CD4-positive, alpha-beta memory T cell (primary cell): ENCODE data around the gene IFT25. TPM values are rescaled to one million over a fixed set of nuclear protein-coding genes. Genes with fewer than 3 reads are reported as not detected.

Experiments
- CTCF ChIA-PET: fragments of 350-600 bp; sonication (Branson Sonifier 250); formaldehyde crosslinking; loops from one replicate; lab custom pipeline; 2021; ENCODE audit warnings: inconsistent platforms; ENCODE audit not compliant: partially characterized antibody; lab: Charles Lee
- POLR2A ChIA-PET: fragments of 350-600 bp; sonication (Branson Sonifier 250); formaldehyde crosslinking; loops from one replicate; lab custom pipeline; 2021; ENCODE audit not compliant: partially characterized antibody; lab: Charles Lee
- DNase-seq, 5 donors: peaks; one replicate each; pipeline versions ENCODE4 v3.0.0 to v3.0.0-alpha.2; 2020 to 2022; ENCODE audit warnings: mixed read lengths in 1 of 5
- H3K27ac ChIP-seq: one replicate; pipeline ENCODE4 v1.7.0; 2013; ENCODE audit warnings: low read depth, low read length
- H3K27me3 ChIP-seq: 2 replicates; pipeline ENCODE4 v1.7.0; 2013; ENCODE audit warnings: mild to moderate bottlenecking, low read length, moderate library complexity; ENCODE audit not compliant: insufficient read depth
- H3K36me3 ChIP-seq: 2 replicates; pipeline ENCODE4 v1.7.0; 2013; ENCODE audit warnings: mild to moderate bottlenecking, low read length, moderate library complexity; ENCODE audit not compliant: insufficient read depth
- H3K4me1 ChIP-seq: 2 replicates; pipeline ENCODE4 v1.7.0; 2013; ENCODE audit warnings: mild to moderate bottlenecking, low read length, moderate library complexity; ENCODE audit not compliant: insufficient read depth
- H3K4me3 ChIP-seq, 2 donors: one replicate each; pipeline ENCODE4 v1.7.0; 2013; ENCODE audit warnings: low read length in 2 of 2, mild to moderate bottlenecking in 1 of 2
- H3K9me3 ChIP-seq, 2 donors: one replicate each; pipeline ENCODE4 v1.7.0; 2013; ENCODE audit warnings: low read length in 2 of 2, control low read depth in 1 of 2; ENCODE audit not compliant: control insufficient read depth in 1 of 2
- H3K27ac Mint-ChIP-seq, 7 donors: one replicate each; pipeline ENCODE4 v1.8.0; 2020 to 2021; ENCODE audit warnings: mixed read lengths in 7 of 7, mild to moderate bottlenecking in 6 of 7, inconsistent platforms in 3 of 7, moderate library complexity in 3 of 7
- H3K27me3 Mint-ChIP-seq, 2 donors: one replicate each; pipeline ENCODE4 v1.8.0; 2020 to 2021; ENCODE audit warnings: mixed read lengths in 2 of 2
- H3K36me3 Mint-ChIP-seq, 2 donors: one replicate each; pipeline ENCODE4 v1.8.0; 2020 to 2021; ENCODE audit warnings: mixed read lengths in 2 of 2, inconsistent platforms in 1 of 2, mild to moderate bottlenecking in 1 of 2
- H3K4me1 Mint-ChIP-seq, 4 donors: one replicate each; pipeline ENCODE4 v1.8.0; 2020 to 2021; ENCODE audit warnings: mixed read lengths in 4 of 4, mild to moderate bottlenecking in 1 of 4
- H3K4me3 Mint-ChIP-seq, 8 donors: one replicate each; pipeline ENCODE4 v1.8.0; 2020 to 2021; ENCODE audit warnings: mixed read lengths in 8 of 8, mild to moderate bottlenecking in 7 of 8, moderate library complexity in 6 of 8, inconsistent platforms in 3 of 8
- H3K9me3 Mint-ChIP-seq, 8 donors: one replicate each; pipeline ENCODE4 v1.8.0; 2020 to 2021; ENCODE audit warnings: mixed read lengths in 8 of 8, mild to moderate bottlenecking in 5 of 8, inconsistent platforms in 3 of 8, moderate library complexity in 1 of 8
- intact Hi-C: fragments of 100-400 bp; cut with micrococcal nuclease; formaldehyde crosslinking; loops from one replicate; pipeline ENCODE4 v1.15.1; 2023
- polyA plus RNA-seq, 2 donors: library from polyadenylated mRNA; unstranded; fragments of 300-500 nt; fragmentation: Illumina TruSeq; gene quantifications; one replicate each; pipeline ENCODE4 v1.2.3, GENCODE V29; 2021
- total RNA-seq, 2 experiments: library from RNA; stranded (reverse); gene quantifications; one replicate each; pipeline ENCODE4 v1.2.3, GENCODE V29; 2021

The IFT25 gene
- total and polyA plus RNA-seq, 4 experiments from 2014 or later: 45.5 to 65.4 (median 48.8) TPM

GRCh38 chr1:53896635-53897229 is 48.8 kb downstream of the IFT25 start:
- intact Hi-C loops: no loop called here
- H3K27ac ChIP-seq: no peak overlapping the region
- POLR2A ChIA-PET: no interaction called here
- Mint-ChIP-seq H3K4me3 (no peak overlapping the region), H3K27ac (no peak overlapping the region), H3K36me3 (peaks cover 0 to 3% of the 10 kb centered on the region in 2 donors), H3K9me3 (no peaks in the 10 kb centered on the region), H3K27me3 (peaks cover 0 to 6% of the 10 kb centered on the region in 2 donors), H3K4me1 (no peaks in the 10 kb centered on the region)
- no peaks in the 10 kb centered on the region for H3K36me3 ChIP-seq
- DNase-seq: no peak
- H3K4me1 ChIP-seq: no peaks in the 10 kb centered on the region
- H3K4me3 ChIP-seq: no peak overlapping the region
- H3K9me3 ChIP-seq: no peaks in the 10 kb centered on the region
- H3K27me3 ChIP-seq: no peaks in the 10 kb centered on the region
- CTCF ChIA-PET: no interaction called here

- Mint-ChIP-seq H3K36me3 (peaks cover 0 to 3% of the 10 kb centered on the region in 2 donors), H3K27ac (peak overlapping the region in 1 of 7 donors; percentile 33), H3K4me1 (peaks cover 3 to 5% (median 4%) of the 10 kb centered on the region in 4 donors), H3K27me3 (peaks cover 0 to 6% of the 10 kb centered on the region in 2 donors), H3K9me3 (no peaks in the 10 kb centered on the region), H3K4me3 (no peak overlapping the region)
- no peaks in the 10 kb centered on the region for H3K27me3 ChIP-seq
- no peak for DNase-seq
- ChIA-PET CTCF (interaction anchor here (0.6 kb wide), 1 partner anchor 29 kb away, joined by 3 read pairs; no protein-coding TSS in a partner anchor), POLR2A (no interaction called here)
- no peaks in the 10 kb centered on the region for H3K36me3 ChIP-seq
- H3K27ac ChIP-seq: no peak overlapping the region
- H3K4me1 ChIP-seq: peaks cover 4% of the 10 kb centered on the region
- no peaks in the 10 kb centered on the region for H3K9me3 ChIP-seq
- intact Hi-C loops: no loop called here
- no peak overlapping the region for H3K4me3 ChIP-seq
These were observed 50.1 kb downstream of the IFT25 start for GRCh38 chr1:53895421-53895820.

- Mint-ChIP-seq H3K36me3 (peaks cover 3 to 4% of the 10 kb centered on the region in 2 donors), H3K4me1 (peaks cover 8 to 13% (median 10%) of the 10 kb centered on the region in 4 donors), H3K4me3 (peak overlapping the region in 1 of 8 donors; percentile 1), H3K27ac (no peak overlapping the region), H3K27me3 (peaks cover 0 to 6% of the 10 kb centered on the region in 2 donors), H3K9me3 (no peaks in the 10 kb centered on the region)
- CTCF ChIA-PET: interaction anchor here (0.6 kb wide), 1 partner anchor 30 kb away, joined by 3 read pairs; no protein-coding TSS in a partner anchor
- Histone ChIP-seq H3K27ac (no peak overlapping the region), H3K27me3 (no peaks in the 10 kb centered on the region), H3K9me3 (no peaks in the 10 kb centered on the region), H3K4me1 (peaks cover 10% of the 10 kb centered on the region), H3K36me3 (no peaks in the 10 kb centered on the region), H3K4me3 (no peak overlapping the region)
- POLR2A ChIA-PET: no interaction called here
- intact Hi-C loops: no loop called here
- no peak for DNase-seq
These were observed 50.9 kb downstream of the IFT25 start for GRCh38 chr1:53894644-53895043.

- intact Hi-C loops: no loop called here
- peak within 1 kb of the TSS in 2 of 7 donors; percentile 14 to 19 for H3K27ac Mint-ChIP-seq
- peak within 1 kb of the TSS in 1 of 8 donors; percentile 1 for H3K4me3 Mint-ChIP-seq
- Histone ChIP-seq H3K9me3 (no peaks in the 10 kb centered on the region), H3K4me1 (peaks cover 11% of the 10 kb centered on the region), H3K4me3 (no peak within 1 kb of the TSS), H3K36me3 (no peaks in the 10 kb centered on the region), H3K27ac (no peak within 1 kb of the TSS), H3K27me3 (no peaks in the 10 kb centered on the region)
- peaks cover 8 to 17% (median 12%) of the 10 kb centered on the region in 4 donors for H3K4me1 Mint-ChIP-seq
- H3K27me3 Mint-ChIP-seq: peaks cover 0 to 6% of the 10 kb centered on the region in 2 donors
- H3K36me3 Mint-ChIP-seq: peaks cover 3 to 7% of the 10 kb centered on the region in 2 donors
- POLR2A ChIA-PET: no interaction called here
- H3K9me3 Mint-ChIP-seq: no peaks in the 10 kb centered on the region
- CTCF ChIA-PET: interaction anchor here (1.6 kb wide), 1 partner anchor 11 kb away, joined by 4 read pairs; no protein-coding TSS in a partner anchor
- no peak for DNase-seq
These were observed 51.4 kb downstream of the IFT25 start, which contains the start of gene DIO1 for GRCh38 chr1:53893999-53894636. TSS of gene DIO1 (plus strand) at chr1:53894187. CDS start at chr1:53894211, 24 bp downstream.

- H3K27ac Mint-ChIP-seq: peak overlapping the region in 1 of 7 donors; percentile 19
- H3K27me3 Mint-ChIP-seq: peaks cover 0 to 6% of the 10 kb centered on the region in 2 donors
- no peaks in the 10 kb centered on the region for H3K27me3 ChIP-seq
- DNase-seq: no peak
- peaks cover 8 to 15% of the 10 kb centered on the region in 2 donors for H3K36me3 Mint-ChIP-seq
- no peaks in the 10 kb centered on the region for H3K9me3 ChIP-seq
- ChIA-PET POLR2A (interaction anchor here (0.8 to 1.3 kb wide), 2 partner anchors 9 to 53 kb away, joined by 3 read pairs; partner anchors contain the start of genes IFT25 and LRRC42), CTCF (interaction anchor here (1.6 kb wide), 1 partner anchor 10 kb away, joined by 4 read pairs; no protein-coding TSS in a partner anchor)
- no peak overlapping the region for H3K27ac ChIP-seq
- H3K9me3 Mint-ChIP-seq: no peaks in the 10 kb centered on the region
- H3K4me3 ChIP-seq: no peak overlapping the region
- peaks cover 23% of the 10 kb centered on the region for H3K4me1 ChIP-seq
- no peaks in the 10 kb centered on the region for H3K36me3 ChIP-seq
- H3K4me1 Mint-ChIP-seq: peaks cover 16 to 29% (median 22%) of the 10 kb centered on the region in 4 donors
- H3K4me3 Mint-ChIP-seq: no peak overlapping the region
- intact Hi-C loops: no loop called here
These were observed 52.6 kb downstream of the IFT25 start for GRCh38 chr1:53892911-53893310.

GRCh38 chr1:53891678-53892077 is 53.8 kb downstream of the IFT25 start:
- ChIA-PET POLR2A (no interaction called here), CTCF (no interaction called here)
- Mint-ChIP-seq H3K9me3 (no peaks in the 10 kb centered on the region), H3K4me3 (no peak overlapping the region), H3K4me1 (peaks cover 20 to 37% (median 30%) of the 10 kb centered on the region in 4 donors), H3K36me3 (peaks cover 12 to 22% of the 10 kb centered on the region in 2 donors), H3K27ac (no peak overlapping the region), H3K27me3 (peaks cover 0 to 6% of the 10 kb centered on the region in 2 donors)
- Histone ChIP-seq H3K36me3 (no peaks in the 10 kb centered on the region), H3K27me3 (no peaks in the 10 kb centered on the region), H3K27ac (no peak overlapping the region), H3K4me1 (peaks cover 28% of the 10 kb centered on the region), H3K4me3 (no peak overlapping the region), H3K9me3 (no peaks in the 10 kb centered on the region)
- no peak for DNase-seq
- intact Hi-C loops: loop anchor here (2.0 kb wide), 1 partner anchor 161 kb away; the partner anchor contains the start of genes TCEANC2 and TMEM59

- H3K36me3 Mint-ChIP-seq: peaks cover 11 to 27% of the 10 kb centered on the region in 2 donors
- Histone ChIP-seq H3K9me3 (no peaks in the 10 kb centered on the region), H3K27ac (no peak overlapping the region), H3K36me3 (no peaks in the 10 kb centered on the region), H3K4me1 (peaks cover 28% of the 10 kb centered on the region), H3K27me3 (no peaks in the 10 kb centered on the region), H3K4me3 (no peak overlapping the region)
- CTCF ChIA-PET: interaction anchor here (2.1 kb wide), 1 partner anchor 54 kb away, joined by 5 read pairs; the partner anchor contains the start of gene IFT25
- intact Hi-C loops: loop anchor here (2.0 kb wide), 1 partner anchor 162 kb away; the partner anchor contains the start of genes TCEANC2 and TMEM59
- POLR2A ChIA-PET: interaction anchor here (1.7 kb wide), 1 partner anchor 10 kb away, joined by 5 read pairs; no protein-coding TSS in a partner anchor
- peak overlapping the region in 4 of 8 donors; percentile 12 to 98 (median 72) for H3K4me3 Mint-ChIP-seq
- peak overlapping the region in 1 of 7 donors; percentile 89 for H3K27ac Mint-ChIP-seq
- H3K4me1 Mint-ChIP-seq: peaks cover 25 to 42% (median 32%) of the 10 kb centered on the region in 4 donors
- peaks cover 0 to 6% of the 10 kb centered on the region in 2 donors for H3K27me3 Mint-ChIP-seq
- no peaks in the 10 kb centered on the region for H3K9me3 Mint-ChIP-seq
- no peak for DNase-seq
These were observed 54.5 kb downstream of the IFT25 start for GRCh38 chr1:53891018-53891417.
